H1 (cell line): Measurements from ENCODE around the gene STAU1. TPM values are rescaled to one million over a fixed set of nuclear protein-coding genes. Genes with fewer than 3 reads are reported as not detected.

ENCODE experiments used
- CTCF ChIA-PET: fragments of 300-600 bp; sonication (Branson Sonifier 250); formaldehyde crosslinking; loops from one replicate; lab custom pipeline; 2021; ENCODE audit not compliant: partially characterized antibody; lab: Charles Lee
- POLR2A ChIA-PET: fragments of 300-600 bp; sonication (Branson Sonifier 250); formaldehyde crosslinking; loops from one replicate; lab custom pipeline; 2021; ENCODE audit warnings: inconsistent platforms; ENCODE audit not compliant: partially characterized antibody; lab: Charles Lee
- DNase-seq, 2 experiments: peaks; one replicate each; pipeline versions ENCODE4 v3.0.0 to v3.0.0-alpha.2; 2010 to 2022; ENCODE audit warnings: low spot score in 2 of 2, low read depth in 1 of 2, mixed read lengths in 1 of 2
- FAIRE-seq: peaks from 2 replicates; lab custom pipeline; 2011; peaks lifted over from hg19 to GRCh38; lab: Jason Lieb, UNC
- H2AFZ ChIP-seq: 2 replicates; pipeline ENCODE4 v1.8.1; 2012; ENCODE audit warnings: low read length, inconsistent platforms
- H2AK5ac ChIP-seq: 2 replicates; pipeline ENCODE4 v1.6.1; 2013; ENCODE audit warnings: low read depth, low read length
- H2BK120ac ChIP-seq: replicated peaks from 2 replicates; pipeline ENCODE3; 2013; ENCODE audit warnings: low read depth, low read length, inconsistent platforms
- H2BK12ac ChIP-seq: 2 replicates; pipeline ENCODE4 v1.6.1; 2013; ENCODE audit warnings: low read depth, low read length
- H2BK15ac ChIP-seq: 2 replicates; pipeline ENCODE4 v1.6.1; 2013; ENCODE audit warnings: low read length
- H2BK20ac ChIP-seq: 2 replicates; pipeline ENCODE4 v1.6.1; 2013; ENCODE audit warnings: low read length
- H2BK5ac ChIP-seq: 2 replicates; pipeline ENCODE4 v1.6.1; 2013; ENCODE audit warnings: low read depth, low read length
- H3K14ac ChIP-seq: 2 replicates; pipeline ENCODE4 v1.6.1; 2013; ENCODE audit warnings: inconsistent platforms; ENCODE audit not compliant: insufficient read length
- H3K18ac ChIP-seq: 2 replicates; pipeline ENCODE4 v1.6.1; 2013; ENCODE audit warnings: low read length; ENCODE audit errors: extremely low read depth
- H3K23ac ChIP-seq: 2 replicates; pipeline ENCODE4 v1.6.1; 2013; ENCODE audit warnings: inconsistent platforms; ENCODE audit not compliant: insufficient read length
- H3K23me2 ChIP-seq: 2 replicates; pipeline ENCODE4 v1.6.1; 2013; ENCODE audit warnings: low read depth, low read length
- H3K27ac ChIP-seq: 2 replicates; pipeline ENCODE4 v1.6.1; 2011; ENCODE audit warnings: low read depth, low read length, inconsistent platforms
- H3K27me3 ChIP-seq, 4 experiments: replicated peaks in 1 of 4; 1 replicate in 1 of 4; 2 replicates in 3 of 4; pipeline versions ENCODE4 v1.6.1 to v1.8.1; 2011 to 2013; ENCODE audit warnings: low read length in 3 of 4, mild to moderate bottlenecking in 3 of 4, inconsistent platforms in 2 of 4, mixed read lengths in 2 of 4, moderate library complexity in 1 of 4; ENCODE audit not compliant: control insufficient read depth in 3 of 4, insufficient read depth in 3 of 4; ENCODE audit errors: extremely low read depth in 1 of 4
- H3K36me3 ChIP-seq, 4 experiments: 2 replicates each; pipeline versions ENCODE4 v1.6.1 to v1.8.1; 2011 to 2013; ENCODE audit warnings: mild to moderate bottlenecking in 4 of 4, low read length in 3 of 4, moderate library complexity in 2 of 4, control low read depth in 1 of 4, inconsistent platforms in 1 of 4; ENCODE audit not compliant: insufficient read depth in 4 of 4, control insufficient read depth in 2 of 4
- H3K4ac ChIP-seq: replicated peaks from 2 replicates; pipeline ENCODE3; 2013; ENCODE audit warnings: low read length, low read depth, mixed read lengths, inconsistent platforms; ENCODE audit not compliant: insufficient read length
- H3K4me1 ChIP-seq, 4 experiments: replicated peaks in 1 of 4; 1 replicate in 1 of 4; 2 replicates in 3 of 4; pipeline versions ENCODE4 v1.6.1 to v1.8.1; 2011 to 2013; ENCODE audit warnings: low read length in 3 of 4, inconsistent platforms in 2 of 4, mixed read lengths in 1 of 4; ENCODE audit not compliant: insufficient read depth in 4 of 4, control insufficient read depth in 3 of 4
- H3K4me2 ChIP-seq, 2 experiments: 2 replicates each; pipeline versions ENCODE4 v1.6.1 to v1.8.1; 2011 to 2013; ENCODE audit warnings: low read depth in 2 of 2, low read length in 2 of 2, control low read depth in 1 of 2, inconsistent platforms in 1 of 2, mild to moderate bottlenecking in 1 of 2; ENCODE audit not compliant: insufficient read depth in 1 of 2
- H3K4me3 ChIP-seq, 4 experiments: fragments of 200-600, 300-600 bp in 1 of 4; sonication (generic), shearing (Covaris generic), sonication (Bioruptor Twin) in 1 of 4; 2 replicates each; pipeline versions ENCODE4 v1.5.1 to v1.8.1; 2011 to 2016; ENCODE audit warnings: low read length in 4 of 4, low read depth in 3 of 4, control low read depth in 2 of 4, inconsistent platforms in 2 of 4, mild to moderate bottlenecking in 2 of 4, mixed read lengths in 1 of 4, moderate library complexity in 1 of 4; ENCODE audit not compliant: insufficient read depth in 2 of 4; ENCODE audit errors: extremely low read depth in 1 of 4
- H3K56ac ChIP-seq: replicated peaks from 2 replicates; pipeline ENCODE3; 2013; ENCODE audit warnings: low read depth, mild to moderate bottlenecking, mixed read lengths, low read length, inconsistent platforms; ENCODE audit not compliant: insufficient read length
- H3K79me1 ChIP-seq: 2 replicates; pipeline ENCODE4 v1.6.1; 2013; ENCODE audit warnings: low read depth, low read length, control low read depth
- H3K79me2 ChIP-seq, 2 experiments: 2 replicates each; pipeline versions ENCODE4 v1.6.1 to v1.8.1; 2012 to 2013; ENCODE audit warnings: low read length in 2 of 2, mild to moderate bottlenecking in 2 of 2, inconsistent platforms in 1 of 2; ENCODE audit not compliant: insufficient read depth in 2 of 2, control insufficient read depth in 1 of 2
- H3K9ac ChIP-seq, 4 experiments: replicated peaks in 1 of 4; 1 replicate in 1 of 4; 2 replicates in 3 of 4; pipeline versions ENCODE4 v1.6.1 to v1.8.1; 2011 to 2013; ENCODE audit warnings: low read depth in 3 of 4, low read length in 3 of 4, control low read depth in 2 of 4, mild to moderate bottlenecking in 2 of 4, moderate library complexity in 2 of 4, inconsistent platforms in 1 of 4; ENCODE audit errors: extremely low read depth in 1 of 4
- H3K9me3 ChIP-seq, 2 experiments: 2 replicates each; pipeline versions ENCODE4 v1.6.1 to v1.8.1; 2012 to 2013; ENCODE audit warnings: mild to moderate bottlenecking in 2 of 2, moderate library complexity in 2 of 2, control low read depth in 1 of 2, inconsistent platforms in 1 of 2, low read depth in 1 of 2, low read length in 1 of 2, mixed read lengths in 1 of 2; ENCODE audit not compliant: insufficient read depth in 2 of 2
- H4K20me1 ChIP-seq, 2 experiments: replicated peaks in 1 of 2; 2 replicates each; pipeline versions ENCODE3 to v1.8.1; 2011 to 2013; ENCODE audit warnings: inconsistent platforms in 2 of 2, low read length in 2 of 2, mild to moderate bottlenecking in 1 of 2; ENCODE audit not compliant: insufficient read depth in 2 of 2, control insufficient read depth in 1 of 2
- H4K5ac ChIP-seq: 2 replicates; pipeline ENCODE4 v1.6.1; 2013; ENCODE audit warnings: low read length, low read depth, mixed read lengths, inconsistent platforms; ENCODE audit not compliant: insufficient read length
- H4K8ac ChIP-seq: 2 replicates; pipeline ENCODE4 v1.8.0; 2013; ENCODE audit warnings: mild to moderate bottlenecking, moderate library complexity, low read length, inconsistent platforms; ENCODE audit not compliant: insufficient read depth; ENCODE audit errors: extremely low read depth
- H4K91ac ChIP-seq: replicated peaks from 2 replicates; pipeline ENCODE3; 2013; ENCODE audit warnings: low read length, mixed read lengths, inconsistent platforms; ENCODE audit not compliant: insufficient read length
- ASH2L ChIP-seq: fragments of 200-600, 300-600 bp; sonication (generic); IDR thresholded peaks from one replicate; pipeline ENCODE4 v1.7.1; 2017; ENCODE audit warnings: low read length
- CREB1 ChIP-seq: IDR thresholded peaks from 2 replicates; pipeline ENCODE4 v1.6.1; 2012; ENCODE audit warnings: inconsistent platforms
- CTBP2 ChIP-seq: IDR thresholded peaks from 2 replicates; pipeline ENCODE4 v1.7.0; 2011; ENCODE audit warnings: borderline replicate concordance, mild to moderate bottlenecking, moderate library complexity, mixed read lengths, low read length; ENCODE audit not compliant: insufficient read depth, insufficient read length
- FOSL1 ChIP-seq: IDR thresholded peaks from 2 replicates; pipeline ENCODE4 v1.6.1; 2011; ENCODE audit warnings: mild to moderate bottlenecking, low read depth, low read length, moderate library complexity; ENCODE audit not compliant: insufficient read depth
- GABPA ChIP-seq: IDR thresholded peaks from 2 replicates; pipeline ENCODE4 v1.6.1; 2011; ENCODE audit warnings: mild to moderate bottlenecking, low read length, moderate library complexity, borderline replicate concordance; ENCODE audit not compliant: insufficient read depth
- HDAC6 ChIP-seq: IDR thresholded peaks from one replicate; pipeline ENCODE4 v1.7.1; 2012; ENCODE audit warnings: low read depth, mild to moderate bottlenecking, inconsistent platforms, low read length, moderate library complexity
- KDM4A ChIP-seq: IDR thresholded peaks from one replicate; pipeline ENCODE4 v1.7.1; 2012; ENCODE audit warnings: low read depth, mild to moderate bottlenecking, moderate library complexity, low read length, inconsistent platforms; ENCODE audit not compliant: severe bottlenecking
- NANOG ChIP-seq: IDR thresholded peaks from 2 replicates; pipeline ENCODE4 v1.6.1; 2011; ENCODE audit warnings: low read length, low read depth, mild to moderate bottlenecking, inconsistent platforms; ENCODE audit not compliant: insufficient read depth, poor library complexity, severe bottlenecking
- POU5F1 ChIP-seq: IDR thresholded peaks from 2 replicates; pipeline ENCODE4 v1.6.1; 2011; ENCODE audit warnings: low read depth, mild to moderate bottlenecking, low read length, moderate library complexity
- RAD21 ChIP-seq, 2 experiments: IDR thresholded peaks in 1 of 2; conservative IDR thresholded peaks in 1 of 2; 2 replicates each; pipeline ENCODE4 v1.6.1; 2011; ENCODE audit warnings: low read depth in 2 of 2, low read length in 2 of 2, improper control_type of control experiment in 1 of 2, inconsistent platforms in 1 of 2, mild to moderate bottlenecking in 1 of 2, moderate library complexity in 1 of 2
- SRF ChIP-seq: IDR thresholded peaks from 2 replicates; pipeline ENCODE4 v1.6.1; 2011; ENCODE audit warnings: mild to moderate bottlenecking, low read depth, low read length, moderate library complexity
- YY1 ChIP-seq: IDR thresholded peaks from 2 replicates; pipeline ENCODE4 v1.6.1; 2011; ENCODE audit warnings: low read depth, mild to moderate bottlenecking, low read length
- WGBS, 2 experiments: shearing (Covaris generic) in 1 of 2; methylation state at CpG; one replicate each; pipeline versions ENCODE4 v1.1.6 to v1.1.7; 2013 to 2015; ENCODE audit warnings: low lambda C conversion rate in 2 of 2, mixed read lengths in 2 of 2, inconsistent platforms in 1 of 2, low coverage in 1 of 2, missing lambda C conversion rate in 1 of 2; ENCODE audit not compliant: insufficient replicate concordance in 2 of 2, insufficient coverage in 1 of 2, insufficient read length in 1 of 2; ENCODE audit errors: extremely low coverage in 1 of 2, missing lambda C conversion rate in 1 of 2; 5-methylcytosine and 5-hydroxymethylcytosine counted together
- polyA plus RNA-seq, 7 experiments: library from polyadenylated mRNA; depleted of rRNA in 3 of 7; stranded (reverse) in 5 of 7; unstranded in 2 of 7; fragments of >200 nt in 5 of 7; fragments of 200-250 nt in 2 of 7; gene quantifications; 1 replicate in 5 of 7; 2 replicates in 1 of 7; 4 replicates in 1 of 7; pipeline versions ENCODE4 v1.2.1 to v1.2.3, GENCODE V29; 2011 to 2013; ENCODE audit warnings: missing spikeins in 2 of 7, mixed read lengths in 2 of 7
- total RNA-seq: library from RNA; stranded (reverse); fragmentation: NEBNext Ultra II Directional; extraction: Animal tissue kit (Norgen Biotek cat#: 25700); gene quantifications from 2 replicates; pipeline ENCODE4 v1.2.1, GENCODE V29; 2021

The STAU1 gene
- total and polyA plus RNA-seq, 2 of the 8 experiments (the other 6 are each of a cell fraction or from before 2014, with no cell fraction given), result 41.4 to 107 TPM

DNA sequence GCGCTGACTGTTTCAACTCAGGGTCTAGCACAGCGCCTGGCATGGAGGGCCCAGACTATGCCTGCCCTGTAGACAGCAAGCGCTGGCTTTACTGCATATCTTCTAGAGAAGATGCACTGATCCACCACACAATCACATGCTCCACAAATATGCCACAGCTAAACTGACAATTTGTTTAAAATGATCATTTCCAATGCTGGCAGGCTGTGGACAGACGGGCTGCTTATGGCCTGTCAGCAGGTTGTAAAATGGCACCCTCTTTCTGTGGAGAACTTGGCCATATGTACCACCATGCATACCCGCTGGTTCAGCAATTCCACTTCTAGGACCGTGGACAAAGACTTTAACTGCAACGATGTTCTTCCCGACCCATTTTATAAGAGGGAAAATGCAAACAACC is 40.8 kb downstream of the STAU1 start:
- WGBS, 2 experiments, result 96% methylated on average over 8 of the region's 8 CpGs; no CpG with 5 or more reads in 1 of the 2 experiments
- TF ChIP-seq CREB1 (no peak), RAD21 (IDR thresholded peaks at IDR 0.05 in 1 of 2, conservative IDR thresholded peaks at IDR 0.05 in 1 of 2; ENCODE audit: low read depth in 2 of 2, low read length in 2 of 2) (no peak), POU5F1 (no peak), KDM4A (no peak), HDAC6 (no peak), SRF (no peak), FOSL1 (no peak), YY1 (no peak), GABPA (no peak), CTBP2 (no peak), ASH2L (no peak), NANOG (no peak)

More for the DNA sequence above, 40.8 kb downstream of the STAU1 start:
- Histone ChIP-seq H4K8ac (no peak overlapping the region), H3K4me2 (no peak overlapping the region), H4K91ac (no peak overlapping the region), H3K27ac (no peak overlapping the region), H2BK20ac (no peak overlapping the region), H3K36me3 (peaks cover 8 to 43% (median 20%) of the 10 kb centered on the region in 4 experiments; a peak in 6 of 8 replicates), H3K23me2 (no peaks in the 10 kb centered on the region; the same call in 1 of the 2 replicates), H3K79me1 (peaks cover 2% of the 10 kb centered on the region; the same call in 1 of the 2 replicates), H2AK5ac (no peak overlapping the region), H2BK15ac (no peak overlapping the region), H3K18ac (no peak overlapping the region), H2BK120ac (no peak overlapping the region), H3K4me3 (no peak overlapping the region), H3K4me1 (no peaks in the 10 kb centered on the region), H2BK12ac (no peak overlapping the region), H3K9me3 (no peaks in the 10 kb centered on the region), H3K56ac (no peak overlapping the region), H3K23ac (no peak overlapping the region), H3K4ac (no peak overlapping the region), H4K20me1 (peaks cover 0 to 2% of the 10 kb centered on the region in 2 experiments), H3K9ac (no peak overlapping the region), H4K5ac (no peak overlapping the region), H3K27me3 (no peaks in the 10 kb centered on the region), H2AFZ (no peak overlapping the region), H2BK5ac (no peak overlapping the region), H3K14ac (no peak overlapping the region), H3K79me2 (peaks cover 0 to 10% of the 10 kb centered on the region in 2 experiments; a peak in 2 of 4 replicates)
- POLR2A ChIA-PET, result interaction anchor here (1.1 kb wide), 1 partner anchor 130 kb away, joined by 4 read pairs; the partner anchor contains the start of gene ZNFX1
- no peak for DNase-seq
- CTCF ChIA-PET, result interaction anchor here (0.9 to 1.5 kb wide), 3 partner anchors 10 to 14 kb away, joined by 3 to 5 read pairs (median 5); no protein-coding TSS in a partner anchor
- FAIRE-seq, result no peak
